ENCODE measurements around the gene LTN1.

LTN1 gene

GRCh38 chr21:28883931-28884330 lies 108.7 kb downstream of the LTN1 start:
- TF ChIP-seq CTCF (IDR thresholded peaks at IDR 0.05; ENCODE audit: extremely low read depth, missing control alignments): no peak
- DNase-seq (ENCODE audit: low spot score): no peak

DNA sequence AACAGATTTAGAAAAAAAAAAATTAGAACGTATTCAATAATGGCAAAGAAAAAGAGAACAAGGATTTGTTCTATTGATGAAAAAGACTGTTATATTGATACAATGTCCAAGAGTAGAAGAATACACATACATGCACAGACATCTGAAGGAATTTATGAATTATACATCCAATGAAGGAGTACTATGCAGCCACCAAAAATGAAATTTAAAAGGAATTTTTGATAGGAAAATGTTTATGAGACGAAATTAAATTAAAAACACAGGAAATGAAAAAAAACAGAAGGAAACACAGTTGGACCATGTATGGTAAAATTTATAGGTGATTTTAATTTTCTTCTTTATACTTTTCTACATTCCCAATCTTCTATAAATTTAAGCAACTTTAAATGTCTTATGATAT lies 110.3 kb downstream of the LTN1 start:
- no peak for DNase-seq (ENCODE audit: low spot score)
- no peak for TF ChIP-seq CTCF (IDR thresholded peaks at IDR 0.05; ENCODE audit: extremely low read depth, missing control alignments)
